Right lobe of liver (tissue), 4 donors: ENCODE results near the gene JADE3.

Experiments
- POLR2A ChIP-seq: fragments of 450-650 bp; IDR thresholded peaks from one replicate; pipeline ENCODE4 v1.6.1; 2017; ENCODE audit warnings: antibody characterized with exemption, mild to moderate bottlenecking
- TF ChIP-seq, protein P1 (sequence below), 4 donors: fragments of 200-600 bp in 3 of 4; fragments of 450-650 bp in 1 of 4; IDR thresholded peaks; one replicate each; pipeline versions ENCODE4 v1.5.1 to v1.8.0; 2016 to 2022; ENCODE audit warnings: antibody characterized with exemption in 4 of 4, mild to moderate bottlenecking in 2 of 4
- donor health status: DM: no; HTN: no; CAD: no.
- donor health status: DM: no; HTN: no; CAD: no.
- donor health status: DM: no; HTN: yes; CAD: no.

DNA sequence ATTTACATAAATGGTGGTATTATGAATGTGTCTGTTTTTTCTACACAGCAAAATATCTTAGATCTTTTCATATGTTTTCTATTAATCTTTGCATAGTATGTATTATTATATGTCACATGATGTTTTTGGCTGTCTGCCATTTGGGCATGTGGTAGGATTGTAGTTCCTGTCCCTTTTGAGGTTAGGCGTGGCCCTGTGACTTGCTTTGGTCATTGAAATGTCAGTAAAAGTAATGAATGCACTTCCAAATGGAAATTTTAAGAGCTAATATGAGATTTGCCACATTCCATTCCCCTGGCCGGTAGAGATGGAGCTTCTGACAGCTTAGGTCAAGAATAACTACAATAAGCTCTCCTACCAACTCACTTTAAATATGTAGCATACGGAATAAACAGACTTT is 45.1 kb downstream of the JADE3 start:
- TF ChIP-seq, protein P1, sequence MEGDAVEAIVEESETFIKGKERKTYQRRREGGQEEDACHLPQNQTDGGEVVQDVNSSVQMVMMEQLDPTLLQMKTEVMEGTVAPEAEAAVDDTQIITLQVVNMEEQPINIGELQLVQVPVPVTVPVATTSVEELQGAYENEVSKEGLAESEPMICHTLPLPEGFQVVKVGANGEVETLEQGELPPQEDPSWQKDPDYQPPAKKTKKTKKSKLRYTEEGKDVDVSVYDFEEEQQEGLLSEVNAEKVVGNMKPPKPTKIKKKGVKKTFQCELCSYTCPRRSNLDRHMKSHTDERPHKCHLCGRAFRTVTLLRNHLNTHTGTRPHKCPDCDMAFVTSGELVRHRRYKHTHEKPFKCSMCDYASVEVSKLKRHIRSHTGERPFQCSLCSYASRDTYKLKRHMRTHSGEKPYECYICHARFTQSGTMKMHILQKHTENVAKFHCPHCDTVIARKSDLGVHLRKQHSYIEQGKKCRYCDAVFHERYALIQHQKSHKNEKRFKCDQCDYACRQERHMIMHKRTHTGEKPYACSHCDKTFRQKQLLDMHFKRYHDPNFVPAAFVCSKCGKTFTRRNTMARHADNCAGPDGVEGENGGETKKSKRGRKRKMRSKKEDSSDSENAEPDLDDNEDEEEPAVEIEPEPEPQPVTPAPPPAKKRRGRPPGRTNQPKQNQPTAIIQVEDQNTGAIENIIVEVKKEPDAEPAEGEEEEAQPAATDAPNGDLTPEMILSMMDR (IDR thresholded peaks at IDR 0.05) = no peak
- TF ChIP-seq POLR2A = no peak
